Stimulated activated naive CD4-positive, alpha-beta T cell treated with Interleukin-2 at 50 U/mL for 16 hours (primary cell): Measurements from ENCODE around the gene TACR2.
"Not testable (repeated sequence)": the region's sequence is repeated elsewhere in the genome, so short reads cannot be mapped to it uniquely, and the experiment has no call there.

Experiments
- DNase-seq: peaks from one replicate; lab custom pipeline; 2025; lab: John Stamatoyannopoulos, UW

Gene TACR2

DNA sequence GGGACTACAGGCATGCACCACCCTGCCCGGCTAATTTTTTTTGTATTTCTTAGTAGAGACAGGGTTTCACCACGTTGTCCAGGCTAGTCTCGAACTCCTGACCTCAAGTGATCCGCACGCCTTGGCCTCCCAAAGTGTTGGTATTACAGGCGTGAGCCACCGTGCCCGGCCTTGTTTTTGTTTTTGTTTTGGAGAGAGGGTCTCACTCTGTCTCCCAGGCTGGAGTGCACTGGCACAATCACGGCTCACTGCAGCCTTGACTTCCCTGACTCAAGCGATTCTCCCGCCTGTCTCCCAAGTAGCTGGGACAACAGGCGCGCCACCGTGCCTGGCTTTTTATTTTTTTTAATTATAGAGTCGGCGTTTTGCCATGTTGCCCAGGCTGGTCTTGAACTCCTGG lies 33.7 kb upstream of the TACR2 start:
- not testable (repeated sequence) for DNase-seq

DNA sequence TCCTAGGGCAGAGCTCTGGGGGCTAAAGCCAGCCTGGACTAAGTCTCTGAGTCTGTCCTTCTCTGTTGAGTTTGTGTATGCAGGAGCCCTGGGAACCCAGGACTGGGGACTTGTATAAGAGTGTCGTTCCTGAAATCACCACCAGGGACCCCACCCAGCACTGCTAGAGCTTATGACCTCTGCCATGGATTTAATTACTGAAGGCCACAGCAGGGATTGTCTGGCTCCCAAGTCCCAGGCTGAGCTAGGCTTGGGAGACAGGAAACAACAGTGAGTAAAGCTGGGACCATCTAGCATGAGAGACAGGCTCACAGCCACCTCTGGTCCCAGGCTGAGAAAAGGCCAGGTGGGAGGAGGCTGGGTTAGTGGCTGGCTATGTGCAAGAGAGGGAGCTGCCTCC lies 33.1 kb upstream of the TACR2 start:
- DNase-seq: peak; percentile 16

DNA sequence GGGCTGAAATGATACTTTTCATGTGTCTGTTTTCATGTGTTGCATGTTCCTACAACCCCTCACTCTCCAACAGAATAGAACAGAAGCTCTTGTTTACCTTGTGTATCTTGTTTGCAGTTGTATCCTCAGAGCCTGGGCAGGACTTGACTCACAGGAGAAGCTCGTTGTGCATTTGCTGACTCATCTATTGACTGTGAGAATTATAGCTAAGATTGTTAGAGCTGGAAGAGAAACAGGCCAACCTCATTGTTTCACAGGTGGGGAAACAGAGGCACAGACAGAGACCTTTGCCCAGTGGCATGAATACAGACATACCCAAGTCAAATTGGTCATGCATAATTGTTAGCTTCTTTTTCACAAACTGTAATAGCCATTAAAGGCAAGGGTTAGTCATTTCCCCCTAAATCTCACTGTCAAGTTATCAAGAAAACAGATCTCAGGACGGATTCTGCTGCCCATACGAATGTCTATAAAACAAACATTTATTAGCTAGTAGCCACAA lies 30.0 kb upstream of the TACR2 start:
- DNase-seq: no peak

DNA sequence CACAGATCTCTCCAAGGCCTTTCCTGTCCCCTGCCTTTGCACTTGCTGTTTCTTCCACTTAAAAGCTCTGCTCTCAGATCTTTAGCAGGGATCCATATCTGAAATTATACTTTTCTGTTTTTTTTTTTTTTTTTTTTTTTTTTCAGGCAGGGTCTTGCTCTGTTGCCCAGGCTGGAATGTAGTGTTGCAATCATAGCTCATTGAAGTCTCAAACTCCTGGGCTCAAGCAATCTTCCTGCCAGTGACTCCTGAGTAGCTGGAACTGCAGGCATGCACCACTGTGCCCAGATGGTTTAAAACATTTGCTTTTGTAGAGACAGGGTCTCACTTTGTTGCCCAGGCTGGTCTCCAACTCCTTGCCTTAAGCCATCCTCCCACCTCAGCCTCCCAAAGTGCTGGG lies 29.5 kb upstream of the TACR2 start:
- no peak for DNase-seq

DNA sequence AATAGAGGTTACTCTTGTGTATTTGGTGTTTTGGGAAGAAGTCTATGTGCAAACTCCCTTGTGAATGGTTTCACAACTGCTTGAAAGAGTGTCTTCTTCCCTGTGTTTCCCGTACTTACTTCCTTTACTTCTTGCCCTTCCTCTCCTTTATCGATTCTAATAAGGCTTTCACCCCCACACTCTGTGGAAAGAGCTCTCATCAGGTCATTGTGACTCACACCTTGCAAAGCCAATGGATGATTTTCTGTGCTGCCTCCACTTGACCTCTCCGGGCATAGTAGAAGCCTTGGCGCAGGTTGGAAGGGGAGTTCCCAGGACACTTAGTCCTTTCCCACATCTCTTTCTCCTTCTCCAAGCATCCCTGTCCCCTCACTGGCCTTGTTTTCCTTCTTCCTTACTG lies 28.3 kb upstream of the TACR2 start:
- DNase-seq: no peak

DNA sequence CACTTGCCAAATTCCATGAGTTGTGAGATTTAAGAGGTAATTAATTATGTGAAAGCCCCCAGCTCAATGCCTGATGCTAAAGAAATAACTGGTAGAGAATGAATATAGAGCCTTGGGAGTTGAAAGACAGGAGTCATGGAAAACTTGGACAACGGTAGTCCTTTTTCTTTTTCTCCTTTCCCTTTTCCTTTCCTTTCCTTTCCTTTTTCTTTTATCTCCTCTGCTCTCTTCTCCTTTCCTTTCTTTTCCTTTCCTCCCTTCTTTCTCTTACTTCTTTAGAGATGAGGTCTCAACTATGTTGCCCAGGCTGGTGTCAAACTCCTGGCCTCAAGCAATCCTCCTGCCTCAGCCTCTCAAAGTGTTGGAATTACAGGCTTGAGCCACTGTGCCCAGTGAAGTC lies 26.6 kb upstream of the TACR2 start:
- no peak for DNase-seq

DNA sequence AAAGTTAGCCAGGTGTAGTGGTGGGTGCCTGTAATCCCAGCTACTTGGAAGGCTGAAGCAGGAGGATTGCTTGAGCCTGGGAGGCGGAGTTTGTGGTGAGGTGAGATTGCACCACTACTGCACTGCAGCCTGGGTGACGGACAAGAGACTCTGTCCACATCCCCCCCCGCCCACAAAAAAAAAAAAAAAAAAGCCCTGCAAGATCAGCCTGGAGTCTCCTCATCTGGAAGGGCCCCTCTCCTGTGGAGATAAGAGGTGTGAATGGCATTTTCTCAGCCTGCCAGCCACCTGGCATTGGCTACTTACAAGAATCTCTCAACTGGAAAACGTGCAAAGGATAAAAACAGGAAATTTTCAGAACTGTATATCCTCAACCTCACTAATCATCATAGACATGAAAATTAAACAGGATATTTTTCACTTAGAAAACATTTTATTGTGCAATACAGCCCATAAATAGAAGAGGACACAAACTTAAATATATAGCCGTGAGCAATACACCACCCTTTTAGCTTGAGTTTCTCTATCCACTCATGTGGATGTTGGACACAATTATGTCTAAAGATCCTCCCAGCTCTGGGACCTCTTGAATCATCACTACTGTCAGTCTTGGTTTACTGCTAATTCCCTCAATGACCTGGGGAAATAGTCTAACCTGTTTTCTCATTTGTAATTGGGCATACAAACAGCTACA lies 23.2 kb upstream of the TACR2 start:
- DNase-seq: no peak

DNA sequence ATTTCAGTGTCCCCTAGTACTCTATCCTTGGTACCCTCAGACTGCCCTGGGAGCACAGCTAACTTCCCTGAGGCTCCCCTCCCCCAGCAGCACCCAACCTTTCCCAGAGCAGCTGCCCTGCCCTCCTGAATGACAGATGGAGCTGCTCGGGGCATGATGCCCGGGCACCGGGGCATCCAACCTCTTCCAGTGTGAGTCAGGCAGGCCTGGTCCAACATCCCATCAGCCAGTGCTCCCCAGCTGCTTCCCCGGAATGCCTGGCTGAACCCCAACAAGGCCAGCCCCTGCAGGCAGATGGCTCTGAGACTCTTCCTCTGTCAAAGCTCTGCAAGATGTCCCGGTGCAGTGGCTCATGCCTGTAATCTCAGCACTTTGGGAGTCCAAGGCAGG lies 22.6 kb upstream of the TACR2 start:
- no peak for DNase-seq

DNA sequence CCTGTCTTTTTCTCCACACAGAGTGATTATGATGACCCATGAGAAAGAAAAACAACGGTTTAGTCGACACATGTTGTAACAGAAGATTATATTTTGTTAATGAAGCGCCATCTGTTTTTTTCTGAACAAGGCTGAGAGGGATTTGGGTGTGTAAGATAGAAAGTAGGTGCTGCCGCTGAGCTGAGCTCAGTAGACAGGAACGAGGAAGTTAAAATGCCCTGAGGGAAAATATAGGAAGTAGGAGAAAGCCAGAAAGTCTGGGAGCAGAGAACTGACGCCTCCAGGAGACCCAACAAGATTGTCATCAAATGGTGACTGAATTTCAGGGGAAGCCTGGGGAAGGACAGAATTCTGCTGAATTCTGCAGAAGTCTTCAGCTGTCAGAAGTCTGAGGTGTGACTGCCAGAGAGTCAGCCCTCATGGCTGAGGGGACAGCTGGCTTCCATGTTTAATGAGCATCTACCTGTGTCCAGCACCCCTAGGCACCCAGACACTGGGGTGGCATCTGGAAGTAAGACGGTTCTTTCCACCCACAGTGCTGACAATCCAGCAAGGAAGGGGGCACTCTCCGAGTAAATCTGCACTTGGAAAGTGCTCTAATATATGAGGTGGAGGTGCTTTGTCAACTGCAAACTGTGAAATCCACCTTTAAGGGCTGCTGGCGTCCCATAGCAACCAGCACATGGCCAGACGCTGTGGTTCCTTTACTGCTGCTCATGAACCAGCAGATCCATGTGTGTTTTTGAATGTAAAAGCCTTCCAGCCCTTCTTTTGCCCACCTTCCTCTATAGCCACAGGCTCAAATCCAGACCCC lies 22.0 kb upstream of the TACR2 start:
- no peak for DNase-seq

DNA sequence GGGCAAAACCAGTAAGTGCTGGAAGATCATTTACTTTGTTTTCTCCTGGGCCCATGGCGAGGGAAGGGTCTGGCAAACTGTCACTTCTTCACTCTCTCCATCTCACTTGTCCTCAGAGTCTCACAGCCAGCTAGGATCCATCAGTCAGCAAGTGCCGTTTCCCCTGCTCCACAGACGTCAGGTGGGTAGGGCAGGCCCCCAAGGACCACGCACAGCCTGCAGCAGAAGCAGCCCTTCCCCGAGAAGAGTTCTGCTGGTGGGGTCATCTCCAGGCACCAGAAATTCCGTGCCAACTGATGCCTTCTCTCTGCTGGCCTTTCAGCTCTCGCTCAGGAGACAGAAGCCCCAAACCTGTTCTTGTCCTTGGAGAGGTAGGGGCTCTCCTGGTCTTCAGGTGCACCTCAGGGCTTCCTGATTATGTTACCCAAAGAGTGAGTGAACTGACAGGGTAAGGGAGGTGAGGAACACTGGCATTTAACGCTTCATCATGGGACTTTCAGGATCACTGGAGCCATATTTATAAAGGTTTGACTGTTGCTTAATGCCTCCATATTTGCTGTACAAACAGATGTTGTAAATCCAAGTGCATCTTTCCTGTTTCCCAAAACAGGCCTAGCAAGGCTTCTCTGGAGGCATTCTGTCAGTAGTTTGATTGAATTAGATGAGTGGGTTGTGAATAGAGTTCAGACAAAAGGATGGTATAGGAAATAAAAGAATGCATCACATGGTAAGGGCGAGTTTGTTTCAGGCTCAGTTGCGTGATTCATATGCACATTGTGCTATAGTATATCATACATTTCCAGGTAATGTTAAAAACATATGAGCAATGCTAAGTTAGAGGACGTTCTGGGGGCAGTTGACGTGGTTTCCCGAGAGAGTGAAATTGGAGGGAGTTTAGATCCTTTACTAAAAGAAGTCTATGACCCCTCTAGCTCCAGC lies 20.9 kb upstream of the TACR2 start:
- DNase-seq: no peak

DNA sequence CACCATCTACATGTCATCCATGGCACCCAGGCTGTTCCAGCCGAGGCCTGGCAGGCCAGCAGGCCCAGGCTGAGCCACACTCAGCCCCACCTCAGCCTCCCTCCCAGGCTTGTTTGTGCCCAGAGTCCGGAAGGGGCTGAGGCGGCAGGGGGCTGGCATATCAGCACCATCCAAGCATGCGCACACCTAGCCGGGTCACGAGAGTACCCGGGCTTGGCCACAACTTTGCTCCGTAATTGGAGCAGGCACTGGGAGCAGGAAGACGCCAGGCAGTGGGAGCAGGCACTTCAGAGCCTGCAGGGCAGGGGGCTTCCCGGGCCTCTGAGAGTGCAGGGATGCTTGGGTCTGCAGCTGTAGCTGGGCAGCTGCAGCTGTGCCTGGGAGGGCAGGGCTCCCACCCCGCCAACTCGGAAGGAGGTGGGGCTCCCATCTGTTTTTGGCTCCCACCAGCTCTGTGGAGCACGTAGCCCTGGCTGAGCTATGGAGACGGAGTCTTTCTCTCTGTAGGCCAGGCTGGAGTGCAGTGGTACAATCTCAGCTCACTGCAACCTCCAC lies 19.3 kb upstream of the TACR2 start:
- no peak for DNase-seq

DNA sequence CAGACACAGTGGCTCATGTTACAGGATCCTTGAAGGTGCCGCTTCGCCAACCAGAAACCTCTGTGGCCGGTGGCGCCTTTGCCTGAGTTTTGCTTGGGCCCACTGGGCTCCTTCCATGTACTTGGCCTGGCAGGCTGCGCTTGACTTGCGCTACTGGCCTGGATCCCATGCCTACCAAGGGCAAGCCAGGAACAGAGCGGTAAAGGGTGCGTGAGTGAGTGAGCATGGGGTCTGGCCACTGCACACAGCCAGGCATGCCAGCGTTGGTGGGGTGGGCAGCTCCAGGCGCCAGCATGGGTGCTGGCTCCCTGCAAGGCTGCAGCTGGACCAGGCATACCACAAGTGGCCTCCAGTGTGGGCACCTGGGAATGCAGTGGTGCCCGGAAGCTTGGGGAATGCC lies 18.2 kb upstream of the TACR2 start:
- no peak for DNase-seq

DNA sequence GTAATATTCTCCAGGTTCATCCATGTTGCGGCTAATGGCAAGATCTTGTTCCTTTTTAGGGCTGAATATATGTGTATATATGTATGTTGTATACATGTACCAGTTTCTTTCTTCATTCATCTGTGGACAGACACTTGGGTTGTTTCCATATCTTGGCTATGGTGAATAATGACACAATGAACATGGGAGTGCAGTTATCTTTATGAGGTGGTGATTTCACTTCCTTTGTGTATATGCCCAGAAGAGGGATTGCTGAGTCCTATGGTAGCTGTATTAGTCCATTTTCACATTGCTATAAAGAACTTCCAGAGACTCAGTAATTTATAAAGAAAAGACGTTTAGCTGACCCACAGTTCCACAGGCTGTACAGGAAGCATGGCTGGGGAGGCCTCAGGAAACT lies 17.5 kb upstream of the TACR2 start:
- no peak for DNase-seq

DNA sequence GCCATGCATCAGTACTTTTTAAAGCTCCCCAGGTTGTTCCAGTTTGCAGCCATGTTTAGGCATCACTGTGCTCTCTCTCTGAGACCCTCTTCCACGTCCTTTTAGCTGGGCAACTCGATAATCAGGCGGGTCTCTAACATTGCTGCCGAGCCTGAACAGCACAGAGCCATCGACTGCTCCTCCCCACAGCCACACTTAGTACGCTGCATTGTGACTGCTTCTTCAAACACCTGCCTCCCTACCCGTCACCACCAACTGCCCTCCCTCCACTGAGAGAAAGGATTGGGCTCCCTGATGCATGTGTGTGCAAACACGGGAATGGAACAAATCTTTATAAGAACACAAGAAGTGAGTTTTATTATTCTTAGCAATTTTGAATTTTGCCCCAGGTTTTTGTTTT lies 11.4 kb upstream of the TACR2 start:
- DNase-seq: no peak

DNA sequence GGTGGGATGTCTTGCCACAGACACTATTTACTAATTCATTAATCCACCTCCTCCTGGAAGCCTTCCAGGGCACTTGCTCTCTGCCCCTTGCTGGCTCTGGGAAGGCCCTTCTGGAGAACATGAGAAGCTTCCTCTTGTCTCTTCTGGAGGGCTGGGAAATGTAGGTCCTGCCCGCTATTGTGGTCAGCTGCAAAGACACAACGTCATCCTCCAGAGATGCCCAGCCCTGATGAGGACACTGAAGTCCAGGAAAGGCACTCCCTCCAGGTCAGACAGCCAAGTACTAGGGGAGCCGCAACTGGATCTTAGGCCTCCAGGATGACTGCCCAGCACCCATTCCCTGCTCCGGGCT lies 9.6 kb upstream of the TACR2 start:
- DNase-seq: no peak

DNA sequence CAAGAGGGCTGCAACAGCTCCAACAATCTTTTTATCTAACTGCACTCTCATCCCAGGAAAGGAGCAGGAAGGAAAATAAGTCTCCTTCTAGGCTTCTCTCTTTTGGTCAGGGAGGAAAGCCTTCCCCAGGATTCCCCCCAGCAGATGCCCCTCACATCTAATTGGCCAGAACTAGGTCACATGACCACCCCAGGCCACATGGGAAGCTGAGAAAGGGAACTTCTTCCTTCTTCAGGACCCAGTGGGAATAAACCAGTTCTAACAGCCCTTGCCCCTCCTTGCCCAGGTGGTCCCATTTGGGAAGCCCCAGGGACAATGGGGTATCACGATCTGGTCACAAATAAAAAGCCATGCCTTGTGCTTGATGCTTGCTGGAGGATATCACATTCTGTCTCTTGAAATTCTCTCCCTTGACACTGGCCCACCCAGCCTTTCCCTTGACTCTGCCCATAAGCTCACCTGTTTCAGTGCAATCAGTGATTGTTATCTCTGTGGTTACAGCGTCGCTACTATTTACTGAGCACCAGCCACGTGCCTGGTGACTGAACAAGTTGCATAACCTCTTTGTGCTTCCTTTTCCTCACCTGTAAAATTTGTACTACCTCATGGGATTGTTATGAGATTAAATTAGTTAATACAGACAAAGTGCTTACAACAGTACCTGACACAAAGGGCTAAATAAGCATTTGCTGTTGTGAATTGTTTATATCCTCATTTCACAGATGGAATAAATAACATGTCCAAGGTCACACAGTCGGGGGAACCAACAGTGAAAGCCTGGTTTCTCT lies 9.0 kb upstream of the TACR2 start:
- DNase-seq: peak; percentile 15

DNA sequence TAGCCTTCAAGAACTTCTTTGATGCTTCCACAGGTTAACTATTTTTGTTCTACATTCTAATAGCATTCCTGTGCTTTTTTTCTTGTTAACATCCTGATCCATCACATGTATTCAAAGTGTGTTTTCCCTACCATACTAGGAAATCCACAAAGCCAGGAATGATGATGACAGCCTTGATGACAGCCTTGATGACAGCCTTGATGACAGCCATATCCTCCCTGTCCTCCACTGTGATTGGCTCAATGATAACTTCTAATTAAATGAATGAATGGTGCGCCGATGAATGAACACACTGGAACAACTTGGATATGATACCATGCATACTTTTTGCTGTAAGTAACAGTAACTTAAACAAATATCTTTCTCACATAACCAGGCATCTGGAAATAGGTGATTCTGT lies 8.3 kb upstream of the TACR2 start:
- no peak for DNase-seq

DNA sequence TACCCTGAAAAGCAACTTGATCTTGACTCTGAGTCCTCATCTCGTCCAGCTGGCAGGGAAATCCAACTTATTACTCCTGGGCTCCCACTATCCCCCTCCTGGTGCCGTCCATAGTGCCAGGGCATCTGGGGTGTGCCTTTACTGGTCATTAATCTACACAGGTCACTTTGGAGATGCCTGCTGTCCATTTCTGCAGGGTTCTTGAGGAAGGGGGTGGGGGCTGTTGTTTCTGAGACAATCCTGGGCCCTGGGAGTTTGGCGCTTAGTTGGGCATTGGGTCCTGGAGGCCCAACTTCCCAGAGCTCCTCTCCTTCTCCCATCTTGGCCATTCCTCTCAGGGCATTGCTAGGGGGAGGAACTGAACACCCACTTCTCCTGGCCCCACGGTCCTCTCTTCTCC lies 6.0 kb upstream of the TACR2 start:
- no peak for DNase-seq

DNA sequence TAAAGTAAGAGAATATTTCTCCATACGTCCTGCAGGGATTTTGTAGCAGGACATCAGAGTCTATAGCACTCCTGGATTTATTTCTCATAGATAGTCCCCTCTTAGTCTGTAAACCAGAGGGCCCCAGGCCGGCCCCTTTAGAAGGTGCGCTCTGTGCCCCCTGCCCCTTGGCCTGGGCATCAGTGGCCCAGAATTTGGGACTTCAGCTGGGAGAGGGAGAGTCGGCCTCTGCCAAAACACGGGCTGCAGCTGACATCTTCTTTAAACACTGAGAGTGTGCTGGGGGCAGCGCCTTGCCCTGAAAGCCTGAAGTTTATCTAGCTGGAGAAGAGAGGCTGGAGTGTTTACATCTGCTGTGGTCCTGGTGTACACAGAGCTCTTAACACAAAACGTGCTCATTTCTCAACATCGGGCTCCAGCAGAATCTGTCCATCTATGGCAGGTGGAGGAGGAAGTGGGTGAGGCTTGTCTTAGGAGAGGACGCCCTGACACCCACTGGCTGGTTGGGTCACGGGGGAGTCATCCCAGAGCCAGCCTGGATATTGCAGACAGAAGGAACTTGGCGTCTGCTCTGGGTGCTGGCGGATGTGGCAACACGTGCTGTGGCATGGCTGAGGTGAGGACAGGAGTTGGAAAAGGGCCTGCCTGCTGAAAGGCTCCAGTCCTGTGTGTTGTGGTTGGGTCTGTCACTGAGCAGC lies 5.0 kb upstream of the TACR2 start:
- DNase-seq: no peak

DNA sequence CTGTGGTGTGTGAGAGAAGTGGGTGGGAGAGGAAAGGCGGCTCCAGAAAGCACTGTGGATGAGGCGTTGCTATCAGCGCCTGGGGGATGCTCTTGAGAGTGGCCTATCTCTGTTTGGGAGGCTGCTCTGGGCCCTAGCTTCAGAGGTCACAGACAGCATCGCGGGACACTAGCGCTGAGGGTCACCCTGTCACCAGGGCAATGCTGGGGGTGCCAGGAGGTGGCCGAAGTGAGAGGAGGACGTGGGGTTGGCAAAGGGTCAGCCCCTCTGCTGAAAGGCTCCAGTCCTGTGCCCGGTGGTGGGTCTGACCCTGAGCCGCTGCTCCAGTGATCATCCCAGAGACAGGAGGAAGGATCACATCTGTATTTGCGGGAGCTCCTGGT lies 3.0 kb upstream of the TACR2 start:
- DNase-seq: no peak
